Spleen (tissue), 11 donors: ENCODE measurements around the gene DNAJC1. TPM values are rescaled to one million over a fixed set of nuclear protein-coding genes. Genes with fewer than 3 reads are reported as not detected.

Experiments
- DNase-seq: peaks from one replicate; pipeline ENCODE4 v3.0.0-alpha.2; 2020
- H3K27ac ChIP-seq, 8 donors: fragments of 200-600 bp; sonication (generic) in 7 of 8; 1 replicate in 4 of 8; 2 replicates in 4 of 8; pipeline versions ENCODE4 v1.5.0 to v1.8.0; 2016 to 2021; ENCODE audit warnings: inconsistent platforms in 4 of 8, mild to moderate bottlenecking in 4 of 8, moderate library complexity in 1 of 8
- H3K27me3 ChIP-seq, 7 donors: fragments of 200-600 bp; sonication (generic) in 6 of 7; replicated peaks in 1 of 7; 1 replicate in 4 of 7; 2 replicates in 3 of 7; pipeline versions ENCODE4 v1.5.0 to v1.8.0; 2016 to 2021; ENCODE audit warnings: inconsistent platforms in 3 of 7, mild to moderate bottlenecking in 1 of 7
- H3K36me3 ChIP-seq, 6 donors: fragments of 200-600 bp; sonication (generic) in 5 of 6; 1 replicate in 4 of 6; 2 replicates in 2 of 6; pipeline versions ENCODE4 v1.5.0 to v1.8.0; 2016 to 2021; ENCODE audit warnings: inconsistent platforms in 2 of 6
- H3K4me1 ChIP-seq, 6 donors: fragments of 200-600 bp; sonication (generic) in 5 of 6; 1 replicate in 3 of 6; 2 replicates in 3 of 6; pipeline versions ENCODE4 v1.5.0 to v1.8.0; 2016 to 2021; ENCODE audit warnings: inconsistent platforms in 3 of 6
- H3K4me3 ChIP-seq, 8 donors: fragments of 200-600 bp; sonication (generic) in 7 of 8; 1 replicate in 4 of 8; 2 replicates in 4 of 8; pipeline versions ENCODE4 v1.5.0 to v1.8.0; 2016 to 2021; ENCODE audit warnings: inconsistent platforms in 4 of 8, mild to moderate bottlenecking in 4 of 8, moderate library complexity in 2 of 8
- H3K9me3 ChIP-seq, 8 donors: fragments of 200-600 bp; sonication (generic) in 7 of 8; 1 replicate in 4 of 8; 2 replicates in 4 of 8; pipeline versions ENCODE4 v1.5.0 to v1.8.0; 2016 to 2021; ENCODE audit warnings: inconsistent platforms in 4 of 8
- POLR2A ChIP-seq, 3 donors: fragments of 450-650 bp; IDR thresholded peaks; one replicate each; pipeline ENCODE4 v1.5.1; 2017; ENCODE audit warnings: antibody characterized with exemption in 3 of 3, mild to moderate bottlenecking in 1 of 3
- POLR2AphosphoS5 ChIP-seq, 3 donors: sonication (generic); formaldehyde crosslinking; IDR thresholded peaks; one replicate each; pipeline ENCODE4 v1.5.1; 2017; ENCODE audit warnings: antibody characterized with exemption in 3 of 3
- WGBS, 5 donors: extraction: QIAGEN DNeasy Blood & Tissue Kit in 3 of 5; methylation state at CpG; one replicate each; pipeline versions ENCODE4 v1.1.5 to v1.1.7; 2013 to 2018; 5-methylcytosine and 5-hydroxymethylcytosine counted together
- intact Hi-C: fragments of 100-400 bp; cut with DNase I; formaldehyde crosslinking; loops from one replicate; pipeline ENCODE4 v1.15.0; 2023; ENCODE audit warnings: low total_unique reads
- polyA plus RNA-seq, 3 donors: library from polyadenylated mRNA; stranded (reverse); fragments of 200-250 nt; gene quantifications; one replicate each; pipeline ENCODE4 v1.2.1, GENCODE V29; 2013
- total RNA-seq, 7 donors: library from RNA; depleted of rRNA in 3 of 7; stranded (reverse); fragments of >200 nt in 3 of 7; fragmentation: NEBNext Ultra II Directional in 4 of 7; extraction: Animal tissue kit (Norgen Biotek cat#: 25700) in 4 of 7; gene quantifications; one replicate each; pipeline versions ENCODE4 v1.1.0 to v1.2.1, GENCODE V29; 2016 to 2021
- TF ChIP-seq, protein P1 (sequence below), 11 experiments: fragments of 200-600 bp in 7 of 11; fragments of 450-650 bp in 4 of 11; sonication (generic) in 4 of 11; IDR thresholded peaks in 8 of 11; conservative IDR thresholded peaks in 3 of 11; 1 replicate in 7 of 11; 2 replicates in 4 of 11; pipeline versions ENCODE4 v1.4.0 to v1.8.0; 2016 to 2021; ENCODE audit warnings: antibody characterized with exemption in 11 of 11, inconsistent platforms in 4 of 11, mild to moderate bottlenecking in 1 of 11
- donor health status: healthy with polysubstance abuse.
- donor health status: DM: no; HTN: no; CAD: no; lungs with moderate emphysema.
- donor health status: DM: no; HTN: no; CAD: no.
- donor health status: Bipolar disorder and iron deficiency.
- donor health status: healthy.
- donor health status: DM: no; HTN: no; CAD: no.
- donor health status: DM: yes; HTN: yes; CAD: no.

The DNAJC1 gene
- total and polyA plus RNA-seq, 10 donors = 8.1 to 96.4 (median 22.5) TPM

DNA sequence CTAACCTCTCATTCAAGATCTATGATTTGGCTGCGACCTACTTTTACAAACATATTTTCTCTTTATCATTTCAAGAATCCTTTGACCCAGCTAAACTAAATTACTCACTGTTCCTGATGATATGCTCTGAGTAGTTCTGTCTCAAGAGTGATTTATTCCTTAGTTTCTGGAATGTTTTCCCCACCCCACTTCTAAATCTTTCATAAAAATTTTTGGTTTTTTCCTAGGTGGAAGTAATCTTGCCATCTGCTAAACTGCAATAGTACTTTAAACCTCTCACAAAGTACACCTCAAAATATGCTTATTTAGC is 170.8 kb downstream of the DNAJC1 start:
- no peak overlapping the region for H3K4me3 ChIP-seq
- TF ChIP-seq POLR2AphosphoS5 (IDR thresholded peaks at IDR 0.05) (no peak), POLR2A (IDR thresholded peaks at IDR 0.05) (no peak)
- TF ChIP-seq, protein P1, sequence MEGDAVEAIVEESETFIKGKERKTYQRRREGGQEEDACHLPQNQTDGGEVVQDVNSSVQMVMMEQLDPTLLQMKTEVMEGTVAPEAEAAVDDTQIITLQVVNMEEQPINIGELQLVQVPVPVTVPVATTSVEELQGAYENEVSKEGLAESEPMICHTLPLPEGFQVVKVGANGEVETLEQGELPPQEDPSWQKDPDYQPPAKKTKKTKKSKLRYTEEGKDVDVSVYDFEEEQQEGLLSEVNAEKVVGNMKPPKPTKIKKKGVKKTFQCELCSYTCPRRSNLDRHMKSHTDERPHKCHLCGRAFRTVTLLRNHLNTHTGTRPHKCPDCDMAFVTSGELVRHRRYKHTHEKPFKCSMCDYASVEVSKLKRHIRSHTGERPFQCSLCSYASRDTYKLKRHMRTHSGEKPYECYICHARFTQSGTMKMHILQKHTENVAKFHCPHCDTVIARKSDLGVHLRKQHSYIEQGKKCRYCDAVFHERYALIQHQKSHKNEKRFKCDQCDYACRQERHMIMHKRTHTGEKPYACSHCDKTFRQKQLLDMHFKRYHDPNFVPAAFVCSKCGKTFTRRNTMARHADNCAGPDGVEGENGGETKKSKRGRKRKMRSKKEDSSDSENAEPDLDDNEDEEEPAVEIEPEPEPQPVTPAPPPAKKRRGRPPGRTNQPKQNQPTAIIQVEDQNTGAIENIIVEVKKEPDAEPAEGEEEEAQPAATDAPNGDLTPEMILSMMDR (IDR thresholded peaks at IDR 0.05 in 8 of 11, conservative IDR thresholded peaks at IDR 0.05 in 3 of 11) = no peak
- WGBS, 5 donors = 90 to 100% (median 91%) methylated on average over 1 of the region's 1 CpG
- intact Hi-C loops = no loop called here
- H3K27ac ChIP-seq = no peak overlapping the region
- H3K36me3 ChIP-seq = peaks cover 0 to 50% (median 4%) of the 10 kb centered on the region in 6 donors
- peaks cover 0 to 98% (median 89%) of the 10 kb centered on the region in 8 donors for H3K9me3 ChIP-seq
- no peak for DNase-seq
- H3K4me1 ChIP-seq = no peaks in the 10 kb centered on the region
- no peaks in the 10 kb centered on the region for H3K27me3 ChIP-seq

DNA sequence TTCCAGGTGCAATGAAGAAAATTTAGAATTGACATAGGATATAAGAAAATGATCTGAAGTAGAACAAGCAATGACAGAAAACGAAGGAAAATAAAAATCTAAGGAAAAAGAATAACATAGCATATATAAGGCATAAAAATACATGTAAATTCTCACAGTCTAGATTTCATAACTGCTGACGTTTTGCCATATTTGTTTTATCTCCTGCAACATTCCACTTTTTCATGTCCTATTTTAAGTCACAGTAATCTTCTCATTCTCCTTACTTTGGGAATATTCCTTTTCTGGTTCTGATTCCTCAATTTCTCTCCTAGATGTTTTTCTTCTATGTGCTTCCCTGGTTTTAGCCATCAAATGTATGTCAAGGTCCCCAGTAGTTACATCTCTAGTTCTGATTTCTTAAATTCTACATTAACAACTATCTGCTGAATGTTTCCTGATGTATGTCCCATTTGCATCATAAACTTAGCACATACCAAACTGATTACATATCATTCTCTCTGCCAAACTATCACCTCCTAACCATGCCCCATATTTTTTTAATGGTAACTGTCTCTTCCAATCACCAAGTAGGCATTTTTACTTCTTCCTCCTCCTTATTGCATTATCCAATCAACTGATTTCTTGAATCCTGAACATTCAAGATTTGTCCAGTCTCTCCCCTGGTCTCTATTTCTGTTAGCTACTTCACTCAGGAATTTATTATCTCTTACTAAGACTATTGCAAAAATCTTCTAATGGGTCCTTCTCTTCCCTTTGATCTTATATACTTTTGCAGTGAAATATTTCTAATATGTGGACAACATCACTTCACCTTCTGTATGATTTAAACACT is 171.3 kb downstream of the DNAJC1 start:
- no peak for TF ChIP-seq POLR2A (IDR thresholded peaks at IDR 0.05)
- TF ChIP-seq POLR2AphosphoS5 (IDR thresholded peaks at IDR 0.05) = no peak
- DNase-seq = no peak
- H3K27ac ChIP-seq = no peak overlapping the region
- H3K4me1 ChIP-seq = no peaks in the 10 kb centered on the region
- H3K27me3 ChIP-seq = no peaks in the 10 kb centered on the region
- H3K9me3 ChIP-seq = peaks cover 4 to 98% (median 94%) of the 10 kb centered on the region in 8 donors
- H3K4me3 ChIP-seq = no peak overlapping the region
- intact Hi-C loops = no loop called here
- H3K36me3 ChIP-seq = peaks cover 0 to 47% (median 4%) of the 10 kb centered on the region in 6 donors
- WGBS, 5 donors = 91 to 95% (median 93%) methylated on average over 2 of the region's 2 CpGs

DNA sequence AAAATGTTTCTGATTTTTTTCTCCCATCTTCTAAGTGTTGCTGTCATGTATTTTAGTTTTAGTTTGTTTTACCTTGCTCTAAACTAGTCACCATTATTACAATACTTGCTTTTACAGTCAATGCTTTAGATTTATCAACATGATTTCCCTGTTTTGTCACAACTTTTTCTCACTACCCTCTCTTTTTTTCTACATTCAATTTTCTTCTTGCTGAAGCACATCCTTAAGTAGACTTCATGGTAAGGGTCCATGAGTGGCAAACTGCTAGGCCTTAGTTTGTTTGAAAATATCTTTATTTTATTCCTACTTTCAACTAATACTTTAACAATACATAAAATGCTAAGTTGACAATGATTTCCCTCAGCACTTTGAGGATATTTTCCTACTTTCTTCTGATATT is 173.5 kb downstream of the DNAJC1 start:
- Histone ChIP-seq H3K4me1 (no peaks in the 10 kb centered on the region), H3K4me3 (no peak overlapping the region), H3K27me3 (no peaks in the 10 kb centered on the region), H3K36me3 (peaks cover 0 to 47% (median 4%) of the 10 kb centered on the region in 6 donors), H3K27ac (no peak overlapping the region), H3K9me3 (peaks cover 11 to 100% (median 96%) of the 10 kb centered on the region in 8 donors)
- DNase-seq = no peak
- TF ChIP-seq POLR2AphosphoS5 (IDR thresholded peaks at IDR 0.05) (no peak), POLR2A (IDR thresholded peaks at IDR 0.05) (no peak)
- TF ChIP-seq, protein P1 (IDR thresholded peaks at IDR 0.05 in 8 of 11, conservative IDR thresholded peaks at IDR 0.05 in 3 of 11) = no peak
- intact Hi-C loops = no loop called here

DNA sequence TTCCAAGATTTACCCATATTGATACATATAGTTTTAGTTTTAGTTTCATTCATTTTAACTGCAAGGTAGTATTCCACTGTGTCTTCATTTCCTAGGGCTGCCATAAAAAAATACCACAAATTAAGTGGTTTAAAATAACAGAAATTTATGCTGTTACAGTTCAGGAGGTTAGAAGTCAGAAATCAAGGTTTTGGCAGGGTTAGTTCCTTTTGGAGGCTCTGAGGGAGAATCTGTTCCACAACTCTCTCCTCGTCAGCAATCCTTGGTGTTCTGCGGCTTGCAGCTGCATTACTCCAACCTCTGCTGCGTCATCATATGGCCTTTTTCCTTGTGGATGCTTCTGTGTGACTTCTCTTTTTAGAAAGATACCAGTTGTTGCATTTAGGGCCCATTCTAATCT is 176.2 kb downstream of the DNAJC1 start:
- no peak for DNase-seq
- no peaks in the 10 kb centered on the region for H3K27me3 ChIP-seq
- H3K4me3 ChIP-seq = no peak overlapping the region
- H3K9me3 ChIP-seq = peaks cover 11 to 81% (median 74%) of the 10 kb centered on the region in 8 donors
- TF ChIP-seq POLR2A (IDR thresholded peaks at IDR 0.05) (no peak), POLR2AphosphoS5 (IDR thresholded peaks at IDR 0.05) (no peak)
- TF ChIP-seq, protein P1 (IDR thresholded peaks at IDR 0.05 in 8 of 11, conservative IDR thresholded peaks at IDR 0.05 in 3 of 11) = no peak
- H3K27ac ChIP-seq = no peak overlapping the region
- peaks cover 0 to 26% (median 0%) of the 10 kb centered on the region in 6 donors for H3K36me3 ChIP-seq
- no peaks in the 10 kb centered on the region for H3K4me1 ChIP-seq
- WGBS, 5 donors = 94 to 100% (median 96%) methylated on average over 3 of the region's 3 CpGs
- intact Hi-C loops = no loop called here
